Right atrium auricular region (tissue), 2 donors: ENCODE data around the gene PTGR3. TPM values are rescaled to one million over a fixed set of nuclear protein-coding genes. Genes with fewer than 3 reads are reported as not detected.

Experiments
- DNase-seq: peaks from one replicate; pipeline ENCODE4 v3.0.0-alpha.2; 2019; ENCODE audit warnings: low spot score
- H3K27ac ChIP-seq, 2 donors: fragments of 200-600 bp; sonication (generic); 1 replicate in 1 of 2; 2 replicates in 1 of 2; pipeline ENCODE4 v1.5.1; 2016 to 2019
- H3K27me3 ChIP-seq, 2 donors: fragments of 200-600 bp; sonication (generic); one replicate each; pipeline versions ENCODE4 v1.5.1 to v1.6.0; 2017 to 2019
- H3K36me3 ChIP-seq: fragments of 200-600 bp; sonication (generic); one replicate; pipeline ENCODE4 v1.5.1; 2016
- H3K4me1 ChIP-seq, 2 donors: fragments of 200-600 bp; sonication (generic); one replicate each; pipeline versions ENCODE4 v1.5.1 to v1.6.0; 2017 to 2019
- H3K4me3 ChIP-seq, 2 donors: fragments of 200-600 bp; sonication (generic); 1 replicate in 1 of 2; 2 replicates in 1 of 2; pipeline ENCODE4 v1.5.1; 2017 to 2019; ENCODE audit warnings: mild to moderate bottlenecking in 1 of 2, moderate library complexity in 1 of 2
- H3K9me3 ChIP-seq, 2 donors: fragments of 200-600 bp; sonication (generic); one replicate each; pipeline ENCODE4 v1.5.1; 2019
- total RNA-seq, 2 donors: library from RNA; depleted of rRNA; stranded (reverse); fragments of >200 nt; gene quantifications; one replicate each; pipeline ENCODE4 v1.1.0, GENCODE V29; 2016
- TF ChIP-seq, protein P1 (sequence below), 2 donors: fragments of 200-600 bp; sonication (generic); IDR thresholded peaks; one replicate each; pipeline ENCODE4 v1.5.1; 2019; ENCODE audit warnings: antibody characterized with exemption in 2 of 2

Gene PTGR3
- total RNA-seq, 2 donors from 2014 or later: 16.7 to 33.9 TPM

DNA sequence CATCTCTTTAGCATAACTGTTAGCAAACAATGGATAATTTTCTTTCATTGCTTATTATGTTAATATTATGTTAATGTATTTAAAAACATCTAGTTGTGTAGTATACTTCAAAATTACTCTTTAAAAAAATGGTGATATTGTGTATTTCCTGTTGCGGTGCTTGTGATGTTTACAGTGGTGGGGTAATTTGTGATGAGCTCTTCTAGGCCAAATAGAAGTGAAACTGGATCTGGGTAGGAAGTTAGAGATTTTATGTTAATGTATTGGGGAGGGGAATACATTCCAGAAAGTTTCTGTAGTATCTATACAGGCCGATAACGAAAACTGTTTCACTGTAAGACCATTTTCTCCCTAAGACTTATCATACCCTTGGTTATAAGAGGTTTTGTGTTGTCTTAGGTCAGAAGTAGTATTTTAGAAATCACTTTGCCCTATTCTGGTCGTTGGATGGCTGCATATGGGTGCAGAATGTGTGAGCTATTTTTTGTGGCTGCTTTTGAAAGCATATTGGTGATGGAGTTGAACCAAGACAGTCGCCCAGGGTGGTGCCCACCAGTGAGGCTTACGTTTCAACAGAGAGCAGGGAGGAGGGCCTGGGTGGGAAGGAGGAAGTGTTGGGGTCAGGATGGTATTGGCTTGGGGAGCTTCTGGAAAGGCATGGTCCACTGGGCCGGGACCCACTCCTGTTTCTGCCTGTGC lies 7.4 kb upstream of the PTGR3 start:
- Histone ChIP-seq H3K27ac (peak overlapping the region; percentile 40 to 51), H3K27me3 (no peaks in the 10 kb centered on the region), H3K4me1 (peaks cover 0 to 79% of the 10 kb centered on the region in 2 donors), H3K9me3 (no peaks in the 10 kb centered on the region), H3K36me3 (no peaks in the 10 kb centered on the region), H3K4me3 (no peak overlapping the region)
- TF ChIP-seq, protein P1, sequence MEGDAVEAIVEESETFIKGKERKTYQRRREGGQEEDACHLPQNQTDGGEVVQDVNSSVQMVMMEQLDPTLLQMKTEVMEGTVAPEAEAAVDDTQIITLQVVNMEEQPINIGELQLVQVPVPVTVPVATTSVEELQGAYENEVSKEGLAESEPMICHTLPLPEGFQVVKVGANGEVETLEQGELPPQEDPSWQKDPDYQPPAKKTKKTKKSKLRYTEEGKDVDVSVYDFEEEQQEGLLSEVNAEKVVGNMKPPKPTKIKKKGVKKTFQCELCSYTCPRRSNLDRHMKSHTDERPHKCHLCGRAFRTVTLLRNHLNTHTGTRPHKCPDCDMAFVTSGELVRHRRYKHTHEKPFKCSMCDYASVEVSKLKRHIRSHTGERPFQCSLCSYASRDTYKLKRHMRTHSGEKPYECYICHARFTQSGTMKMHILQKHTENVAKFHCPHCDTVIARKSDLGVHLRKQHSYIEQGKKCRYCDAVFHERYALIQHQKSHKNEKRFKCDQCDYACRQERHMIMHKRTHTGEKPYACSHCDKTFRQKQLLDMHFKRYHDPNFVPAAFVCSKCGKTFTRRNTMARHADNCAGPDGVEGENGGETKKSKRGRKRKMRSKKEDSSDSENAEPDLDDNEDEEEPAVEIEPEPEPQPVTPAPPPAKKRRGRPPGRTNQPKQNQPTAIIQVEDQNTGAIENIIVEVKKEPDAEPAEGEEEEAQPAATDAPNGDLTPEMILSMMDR (IDR thresholded peaks at IDR 0.05): no peak
- no peak for DNase-seq

- no peaks in the 10 kb centered on the region for H3K27me3 ChIP-seq
- H3K4me1 ChIP-seq: peaks cover 0 to 72% of the 10 kb centered on the region in 2 donors
- H3K36me3 ChIP-seq: no peaks in the 10 kb centered on the region
- H3K4me3 ChIP-seq: no peak overlapping the region
- TF ChIP-seq, protein P1 (IDR thresholded peaks at IDR 0.05): no peak
- DNase-seq: no peak
- no peaks in the 10 kb centered on the region for H3K9me3 ChIP-seq
- H3K27ac ChIP-seq: peak overlapping the region in 1 of 2 donors; percentile 14
These were observed 6.7 kb upstream of the PTGR3 start for GRCh38 chr18:75215663-75216062.

DNA sequence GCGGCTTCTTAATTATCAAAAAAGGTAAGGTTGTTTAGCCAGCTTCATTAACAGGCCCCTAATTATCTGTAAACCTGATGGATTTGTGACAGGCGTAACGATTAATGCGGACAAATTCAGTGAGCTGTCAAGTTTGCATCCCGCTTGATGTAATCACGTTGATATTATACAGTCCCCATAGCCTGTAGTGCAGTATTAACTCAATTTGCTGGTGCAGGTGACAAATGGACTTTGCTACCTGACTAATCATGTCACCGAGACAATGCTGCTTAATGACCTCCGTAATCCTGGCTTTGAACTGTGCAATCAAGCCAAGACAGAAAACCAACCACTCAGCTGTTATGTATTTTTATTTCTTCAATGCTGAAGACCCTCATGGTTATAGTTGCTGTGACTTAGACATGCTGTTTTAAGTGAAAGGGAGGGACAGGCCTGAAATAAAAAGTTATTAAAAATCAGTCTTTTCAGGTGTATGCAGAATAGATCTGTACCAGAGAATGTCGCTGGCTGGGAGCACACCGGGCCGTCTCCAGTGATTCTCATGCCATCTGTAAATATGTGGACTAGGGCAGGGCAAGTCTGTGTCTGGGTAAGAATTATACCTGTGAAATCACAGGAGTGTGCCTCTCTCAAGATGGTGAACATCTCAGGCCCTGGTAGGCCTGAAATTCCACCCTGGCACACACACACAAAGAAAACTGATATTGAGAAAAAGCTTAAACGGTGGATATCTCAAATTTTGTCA lies 6.0 kb upstream of the PTGR3 start:
- Histone ChIP-seq H3K27me3 (no peaks in the 10 kb centered on the region), H3K9me3 (no peaks in the 10 kb centered on the region), H3K27ac (peak overlapping the region in 1 of 2 donors; percentile 89), H3K4me1 (peaks cover 0 to 69% of the 10 kb centered on the region in 2 donors), H3K36me3 (no peaks in the 10 kb centered on the region), H3K4me3 (no peak overlapping the region)
- DNase-seq: no peak
- TF ChIP-seq, protein P1 (IDR thresholded peaks at IDR 0.05): no peak

GRCh38 chr18:75214332-75214690 lies 5.4 kb upstream of the PTGR3 start:
- peak overlapping the region; percentile 86 to 89 for H3K27ac ChIP-seq
- H3K4me3 ChIP-seq: no peak overlapping the region
- TF ChIP-seq, protein P1 (IDR thresholded peaks at IDR 0.05): no peak
- H3K9me3 ChIP-seq: no peaks in the 10 kb centered on the region
- no peaks in the 10 kb centered on the region for H3K27me3 ChIP-seq
- H3K36me3 ChIP-seq: no peaks in the 10 kb centered on the region
- H3K4me1 ChIP-seq: peaks cover 0 to 66% of the 10 kb centered on the region in 2 donors
- no peak for DNase-seq

GRCh38 chr18:75213611-75214331 lies 4.8 kb upstream of the PTGR3 start:
- no peaks in the 10 kb centered on the region for H3K36me3 ChIP-seq
- peak overlapping the region; percentile 86 to 89 for H3K27ac ChIP-seq
- H3K4me1 ChIP-seq: peaks cover 0 to 61% of the 10 kb centered on the region in 2 donors
- H3K9me3 ChIP-seq: no peaks in the 10 kb centered on the region
- no peak for DNase-seq
- TF ChIP-seq, protein P1 (IDR thresholded peaks at IDR 0.05): no peak
- H3K27me3 ChIP-seq: no peaks in the 10 kb centered on the region
- no peak overlapping the region for H3K4me3 ChIP-seq
